GM12891 (cell line): ENCODE results near the gene ZER1.

Source experiments
- POLR2A ChIP-seq: IDR thresholded peaks from 2 replicates; pipeline ENCODE4 v1.6.1; 2011; ENCODE audit warnings: low read depth, low read length, control low read depth
- POLR2AphosphoS5 ChIP-seq: IDR thresholded peaks from 2 replicates; pipeline ENCODE4 v1.6.1; 2011; ENCODE audit warnings: low read depth, low read length, control low read depth
- TAF1 ChIP-seq: IDR thresholded peaks from 2 replicates; pipeline ENCODE4 v1.6.1; 2011; ENCODE audit warnings: low read depth, low read length, control low read depth

GRCh38 chr9:128729766-128730517, 41.8 kb downstream of the ZER1 start:
- TF ChIP-seq POLR2AphosphoS5 = no peak
- TF ChIP-seq TAF1 = no peak
- TF ChIP-seq POLR2A = no peak
